Astrocyte (in vitro differentiated cells and primary cell): ENCODE measurements around the gene GALNT6. TPM values are rescaled to one million over a fixed set of nuclear protein-coding genes. Genes with fewer than 3 reads are reported as not detected.

Experiments used
- DNase-seq: peaks from one replicate; pipeline ENCODE4 v3.0.0-alpha.2; 2010; ENCODE audit warnings: low read depth
- FAIRE-seq: peaks from 2 replicates; lab custom pipeline; 2011; peaks lifted over from hg19 to GRCh38; lab: Jason Lieb, UNC
- H2AFZ ChIP-seq: 2 replicates; pipeline ENCODE4 v1.6.0; 2012; ENCODE audit warnings: low read depth, low read length, inconsistent platforms
- H3K27ac ChIP-seq: 2 replicates; pipeline ENCODE4 v1.5.1; 2011; ENCODE audit warnings: low read depth, low read length, inconsistent platforms
- H3K27me3 ChIP-seq: 2 replicates; pipeline ENCODE4 v1.6.0; 2011; ENCODE audit warnings: low read length, inconsistent platforms; ENCODE audit not compliant: insufficient read depth
- H3K36me3 ChIP-seq: 2 replicates; pipeline ENCODE4 v1.5.1; 2011; ENCODE audit warnings: low read length, inconsistent platforms; ENCODE audit not compliant: insufficient read depth
- H3K4me1 ChIP-seq: 2 replicates; pipeline ENCODE4 v1.5.1; 2011; ENCODE audit warnings: low read length, inconsistent platforms; ENCODE audit not compliant: insufficient read depth
- H3K4me2 ChIP-seq: 2 replicates; pipeline ENCODE4 v1.6.0; 2012; ENCODE audit warnings: low read length, inconsistent platforms
- H3K4me3 ChIP-seq: 2 replicates; pipeline ENCODE4 v1.5.1; 2011; ENCODE audit warnings: low read depth, mild to moderate bottlenecking, low read length, inconsistent platforms; ENCODE audit not compliant: insufficient read depth
- H3K79me2 ChIP-seq: 2 replicates; pipeline ENCODE4 v1.6.0; 2012; ENCODE audit warnings: mild to moderate bottlenecking, low read length, inconsistent platforms; ENCODE audit not compliant: insufficient read depth
- H3K9ac ChIP-seq: 2 replicates; pipeline ENCODE4 v1.6.0; 2012; ENCODE audit warnings: mild to moderate bottlenecking, low read length, inconsistent platforms
- H3K9me3 ChIP-seq: 2 replicates; pipeline ENCODE4 v1.5.1; 2012; ENCODE audit warnings: low read depth, mild to moderate bottlenecking, low read length, inconsistent platforms; ENCODE audit not compliant: insufficient read depth
- H4K20me1 ChIP-seq: 2 replicates; pipeline ENCODE4 v1.6.0; 2012; ENCODE audit warnings: low read length, inconsistent platforms; ENCODE audit not compliant: insufficient read depth
- H3K27ac Mint-ChIP-seq: one replicate; pipeline ENCODE4 v1.8.0; 2021; ENCODE audit warnings: mild to moderate bottlenecking, mixed read lengths; ENCODE audit not compliant: unreplicated experiment
- H3K27me3 Mint-ChIP-seq: one replicate; pipeline ENCODE4 v1.8.0; 2021; ENCODE audit warnings: low read depth, mixed read lengths; ENCODE audit not compliant: unreplicated experiment
- H3K36me3 Mint-ChIP-seq: one replicate; pipeline ENCODE4 v1.8.0; 2021; ENCODE audit warnings: low read depth, mixed read lengths; ENCODE audit not compliant: unreplicated experiment
- H3K4me1 Mint-ChIP-seq: one replicate; pipeline ENCODE4 v1.8.0; 2021; ENCODE audit warnings: low read depth, mixed read lengths; ENCODE audit not compliant: unreplicated experiment
- H3K4me3 Mint-ChIP-seq: one replicate; pipeline ENCODE4 v1.8.0; 2021; ENCODE audit warnings: mild to moderate bottlenecking, moderate library complexity, mixed read lengths; ENCODE audit not compliant: unreplicated experiment
- H3K9me3 Mint-ChIP-seq: one replicate; pipeline ENCODE4 v1.8.0; 2021; ENCODE audit warnings: mild to moderate bottlenecking, mixed read lengths; ENCODE audit not compliant: unreplicated experiment
- EZH2 ChIP-seq: IDR thresholded peaks from 2 replicates; pipeline ENCODE4 v1.6.1; 2012; ENCODE audit warnings: mild to moderate bottlenecking, low read length, inconsistent platforms; ENCODE audit not compliant: insufficient read depth
- total RNA-seq: library from RNA; stranded (reverse); gene quantifications from 2 replicates; pipeline ENCODE4 v1.2.1, GENCODE V29; 2021
- TF ChIP-seq, protein P1 (sequence below): IDR thresholded peaks from 2 replicates; pipeline ENCODE4 v1.5.1; 2011; ENCODE audit warnings: low read depth, mild to moderate bottlenecking, inconsistent platforms, low read length, moderate library complexity; ENCODE audit not compliant: insufficient read depth

GALNT6 gene
- total RNA-seq, 1 donor from 2014 or later = 13.8 TPM

DNA sequence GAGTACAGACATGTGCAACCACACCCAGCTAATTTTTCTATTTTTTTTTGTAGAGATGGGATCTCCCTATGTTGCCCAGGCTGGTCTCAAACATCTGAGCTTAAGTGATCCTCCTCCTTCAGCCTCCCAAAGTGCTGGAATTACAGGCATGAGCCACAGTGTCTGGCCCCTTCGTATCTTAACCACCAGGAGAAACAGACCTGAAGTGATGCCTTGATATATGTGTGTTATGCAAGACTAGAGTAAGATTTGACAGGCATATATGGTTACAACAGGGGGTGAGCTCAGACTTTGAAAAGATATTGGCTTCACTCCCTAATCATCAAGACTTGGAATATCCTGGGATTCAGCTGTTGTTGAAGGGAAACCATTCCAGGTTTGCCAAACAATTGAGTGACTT, 10.7 kb upstream of the GALNT6 start:
- Histone ChIP-seq H3K9me3 (no peaks in the 10 kb centered on the region), H3K27ac (no peak overlapping the region), H2AFZ (no peak overlapping the region), H3K79me2 (no peaks in the 10 kb centered on the region), H3K27me3 (no peaks in the 10 kb centered on the region), H3K4me1 (peaks cover 4% of the 10 kb centered on the region), H3K4me2 (no peak overlapping the region), H3K9ac (no peak overlapping the region), H3K4me3 (no peak overlapping the region), H4K20me1 (no peaks in the 10 kb centered on the region), H3K36me3 (no peaks in the 10 kb centered on the region)
- Mint-ChIP-seq H3K4me1 (no peaks in the 10 kb centered on the region), H3K27ac (no peak overlapping the region), H3K4me3 (no peak overlapping the region), H3K27me3 (peaks cover 5% of the 10 kb centered on the region), H3K9me3 (no peaks in the 10 kb centered on the region), H3K36me3 (peaks cover 4% of the 10 kb centered on the region)
- FAIRE-seq (no peak), DNase-seq (no peak)
- TF ChIP-seq EZH2 = no peak
- TF ChIP-seq, protein P1, sequence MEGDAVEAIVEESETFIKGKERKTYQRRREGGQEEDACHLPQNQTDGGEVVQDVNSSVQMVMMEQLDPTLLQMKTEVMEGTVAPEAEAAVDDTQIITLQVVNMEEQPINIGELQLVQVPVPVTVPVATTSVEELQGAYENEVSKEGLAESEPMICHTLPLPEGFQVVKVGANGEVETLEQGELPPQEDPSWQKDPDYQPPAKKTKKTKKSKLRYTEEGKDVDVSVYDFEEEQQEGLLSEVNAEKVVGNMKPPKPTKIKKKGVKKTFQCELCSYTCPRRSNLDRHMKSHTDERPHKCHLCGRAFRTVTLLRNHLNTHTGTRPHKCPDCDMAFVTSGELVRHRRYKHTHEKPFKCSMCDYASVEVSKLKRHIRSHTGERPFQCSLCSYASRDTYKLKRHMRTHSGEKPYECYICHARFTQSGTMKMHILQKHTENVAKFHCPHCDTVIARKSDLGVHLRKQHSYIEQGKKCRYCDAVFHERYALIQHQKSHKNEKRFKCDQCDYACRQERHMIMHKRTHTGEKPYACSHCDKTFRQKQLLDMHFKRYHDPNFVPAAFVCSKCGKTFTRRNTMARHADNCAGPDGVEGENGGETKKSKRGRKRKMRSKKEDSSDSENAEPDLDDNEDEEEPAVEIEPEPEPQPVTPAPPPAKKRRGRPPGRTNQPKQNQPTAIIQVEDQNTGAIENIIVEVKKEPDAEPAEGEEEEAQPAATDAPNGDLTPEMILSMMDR = no peak

DNA sequence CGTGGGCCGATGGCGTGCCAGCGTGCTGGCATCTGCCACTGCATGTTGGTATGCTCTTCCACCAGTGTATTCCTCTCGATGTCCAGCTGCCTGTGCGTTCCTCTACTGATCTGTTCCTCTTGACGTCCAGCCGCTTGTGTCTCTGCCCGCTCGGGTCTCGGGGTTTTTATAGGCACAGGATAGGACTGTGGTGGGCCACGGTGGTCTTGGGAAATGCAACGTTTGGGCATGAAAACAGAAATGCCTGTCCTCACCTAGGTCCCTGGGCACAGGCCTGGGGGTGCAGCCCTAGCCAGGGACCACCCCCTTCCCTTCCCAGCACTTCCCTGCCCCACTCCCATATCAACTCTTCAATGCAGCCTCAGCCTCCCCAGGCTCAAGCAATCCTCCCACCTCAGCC, 10.3 kb upstream of the GALNT6 start:
- TF ChIP-seq EZH2 = no peak
- TF ChIP-seq, protein P1 = no peak
- Mint-ChIP-seq H3K27ac (no peak overlapping the region), H3K36me3 (peaks cover 4% of the 10 kb centered on the region), H3K9me3 (no peaks in the 10 kb centered on the region), H3K4me3 (no peak overlapping the region), H3K4me1 (no peaks in the 10 kb centered on the region), H3K27me3 (peaks cover 5% of the 10 kb centered on the region)
- Histone ChIP-seq H3K4me1 (peaks cover 4% of the 10 kb centered on the region), H3K36me3 (no peaks in the 10 kb centered on the region), H3K4me2 (no peak overlapping the region), H4K20me1 (no peaks in the 10 kb centered on the region), H3K79me2 (no peaks in the 10 kb centered on the region), H3K9me3 (no peaks in the 10 kb centered on the region), H3K27me3 (no peaks in the 10 kb centered on the region), H3K4me3 (no peak overlapping the region), H3K27ac (no peak overlapping the region), H3K9ac (no peak overlapping the region), H2AFZ (no peak overlapping the region)
- FAIRE-seq (no peak), DNase-seq (no peak)

DNA sequence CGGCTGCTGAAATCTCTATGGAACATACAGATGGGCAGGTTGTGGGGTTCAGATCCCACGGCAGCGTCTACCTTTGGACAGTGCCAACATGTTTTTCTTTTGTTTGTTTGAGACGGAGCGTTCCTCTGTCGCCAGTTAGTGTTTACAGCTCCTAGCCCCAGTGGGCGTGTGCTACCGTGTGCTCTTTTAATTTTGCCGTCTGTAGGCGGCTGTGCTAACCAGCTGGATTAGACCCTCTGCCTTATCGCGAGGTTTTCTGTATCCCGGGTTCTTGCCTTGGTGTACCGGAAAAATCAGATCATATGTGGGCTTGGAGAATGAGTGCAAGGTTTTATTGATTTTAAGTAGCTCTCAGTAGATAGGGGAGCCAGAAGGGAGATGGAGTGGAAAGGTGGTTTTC, 9.8 kb upstream of the GALNT6 start:
- no peaks in the 10 kb centered on the region for H3K4me1 Mint-ChIP-seq
- no peak overlapping the region for H3K27ac Mint-ChIP-seq
- no peaks in the 10 kb centered on the region for H4K20me1 ChIP-seq
- FAIRE-seq (no peak), DNase-seq (no peak)
- H3K27me3 ChIP-seq = no peaks in the 10 kb centered on the region
- H2AFZ ChIP-seq = no peak overlapping the region
- H3K27ac ChIP-seq = no peak overlapping the region
- no peak overlapping the region for H3K4me3 ChIP-seq
- no peaks in the 10 kb centered on the region for H3K79me2 ChIP-seq
- TF ChIP-seq EZH2 = no peak
- TF ChIP-seq, protein P1 = no peak
- no peaks in the 10 kb centered on the region for H3K9me3 Mint-ChIP-seq
- H3K27me3 Mint-ChIP-seq = peaks cover 5% of the 10 kb centered on the region
- H3K36me3 ChIP-seq = no peaks in the 10 kb centered on the region
- H3K4me1 ChIP-seq = peaks cover 4% of the 10 kb centered on the region
- H3K9me3 ChIP-seq = no peaks in the 10 kb centered on the region
- peaks cover 4% of the 10 kb centered on the region for H3K36me3 Mint-ChIP-seq
- H3K9ac ChIP-seq = no peak overlapping the region
- H3K4me2 ChIP-seq = no peak overlapping the region
- H3K4me3 Mint-ChIP-seq = no peak overlapping the region
